ENCODE results near the gene TMEM53. TPM values are rescaled to one million over a fixed set of nuclear protein-coding genes. Genes with fewer than 3 reads are reported as not detected.
"Not testable (repeated sequence)": the region's sequence is repeated elsewhere in the genome, so short reads cannot be mapped to it uniquely, and the experiment has no call there.

Gene TMEM53
- total RNA-seq, 1 donor from 2014 or later, result 4.5 TPM

DNA sequence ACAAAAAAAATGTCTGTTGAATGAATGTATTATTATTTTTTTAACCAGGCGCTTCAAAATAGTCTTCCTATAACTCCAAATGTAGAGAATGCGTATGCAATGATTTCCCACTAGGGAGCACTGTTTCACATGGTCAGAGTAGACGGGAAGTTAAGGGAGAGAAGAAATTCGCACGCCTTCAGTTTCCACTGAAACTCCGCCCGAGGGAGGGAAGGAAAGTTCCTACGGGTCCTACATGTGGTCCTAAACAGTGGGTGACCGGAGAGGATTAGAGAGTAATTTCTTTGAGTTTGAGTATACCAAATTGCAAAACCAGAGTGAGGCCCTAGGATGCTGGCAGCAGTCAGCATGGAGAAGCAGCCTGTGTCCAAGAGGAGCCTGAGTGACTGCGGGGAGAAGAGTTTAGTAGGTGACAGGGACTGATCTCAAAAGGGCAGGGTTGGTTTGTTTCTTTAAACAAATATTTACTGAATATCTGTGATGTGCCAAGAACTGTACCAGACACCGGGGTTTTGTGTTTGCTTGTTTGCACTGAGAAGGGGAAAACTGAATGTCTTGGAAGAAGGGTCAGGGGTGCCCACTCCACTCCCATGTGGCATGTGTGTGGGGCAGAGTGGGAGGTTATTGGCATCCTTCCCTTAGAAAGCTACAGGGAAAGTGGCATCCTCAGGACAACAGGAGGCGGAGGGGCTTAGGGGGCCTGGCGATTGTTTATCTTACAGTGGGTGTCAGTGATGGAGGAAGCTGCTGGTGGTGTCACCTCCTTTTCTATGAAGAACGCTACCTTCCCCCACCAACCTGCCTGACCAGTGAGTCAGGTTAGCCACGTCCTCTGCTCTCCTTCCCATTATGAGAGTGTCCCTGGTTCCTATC, 33.9 kb upstream of the TMEM53 start:
- no peaks in the 10 kb centered on the region for H3K9me3 Mint-ChIP-seq
- intact Hi-C loops (cut with micrococcal nuclease), result no loop called here
- H3K4me3 Mint-ChIP-seq, result peak overlapping the region; percentile 72
- H3K36me3 Mint-ChIP-seq (ENCODE audit: low read depth), result no peaks in the 10 kb centered on the region
- H3K4me1 Mint-ChIP-seq, result peaks cover 13% of the 10 kb centered on the region
- peaks cover 11% of the 10 kb centered on the region for H3K27me3 Mint-ChIP-seq
- H3K27ac Mint-ChIP-seq, result peak overlapping the region; percentile 49
- peak; percentile 84 for DNase-seq

DNA sequence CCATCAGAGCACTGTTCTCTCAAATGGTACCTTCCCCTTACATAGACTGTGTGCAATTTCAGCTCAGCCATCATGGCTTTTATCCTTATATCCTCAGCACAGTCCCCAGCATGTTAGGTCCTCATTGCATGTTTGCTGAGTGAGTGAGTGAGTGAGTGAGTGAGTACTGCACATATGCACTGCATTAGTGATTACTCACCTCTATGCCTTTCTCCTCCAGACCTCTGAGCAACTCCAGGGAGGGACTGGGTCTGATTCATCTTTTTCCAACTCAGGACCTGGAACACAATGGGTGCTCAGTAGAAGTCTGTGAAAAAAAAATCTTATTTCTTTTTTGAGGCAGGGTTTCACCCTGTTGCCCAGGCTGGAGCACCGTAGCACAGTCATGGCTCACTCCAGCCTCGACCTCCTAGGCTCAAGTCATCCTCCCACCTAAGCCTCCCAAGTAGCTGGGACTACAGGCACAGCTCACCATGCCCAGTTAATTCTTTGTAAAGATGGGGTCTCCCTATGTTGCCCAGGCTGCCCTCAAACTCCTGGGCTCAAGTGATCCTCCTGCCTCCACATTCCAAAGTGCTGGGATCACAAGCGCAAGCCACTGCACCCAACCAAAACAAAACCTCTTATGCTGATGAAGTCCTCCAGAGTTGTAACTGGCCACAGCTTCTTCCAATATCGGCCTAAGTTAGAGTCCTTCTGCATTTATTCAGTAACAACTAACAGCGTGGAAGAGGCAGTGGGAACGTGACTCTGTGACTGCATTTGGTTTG, 33.0 kb upstream of the TMEM53 start:
- Mint-ChIP-seq H3K9me3 (no peaks in the 10 kb centered on the region), H3K4me1 (peaks cover 13% of the 10 kb centered on the region), H3K36me3 (ENCODE audit: low read depth) (no peaks in the 10 kb centered on the region), H3K4me3 (no peak overlapping the region), H3K27ac (no peak overlapping the region), H3K27me3 (peaks cover 11% of the 10 kb centered on the region)
- DNase-seq, result no peak
- intact Hi-C loops (cut with micrococcal nuclease), result no loop called here

DNA sequence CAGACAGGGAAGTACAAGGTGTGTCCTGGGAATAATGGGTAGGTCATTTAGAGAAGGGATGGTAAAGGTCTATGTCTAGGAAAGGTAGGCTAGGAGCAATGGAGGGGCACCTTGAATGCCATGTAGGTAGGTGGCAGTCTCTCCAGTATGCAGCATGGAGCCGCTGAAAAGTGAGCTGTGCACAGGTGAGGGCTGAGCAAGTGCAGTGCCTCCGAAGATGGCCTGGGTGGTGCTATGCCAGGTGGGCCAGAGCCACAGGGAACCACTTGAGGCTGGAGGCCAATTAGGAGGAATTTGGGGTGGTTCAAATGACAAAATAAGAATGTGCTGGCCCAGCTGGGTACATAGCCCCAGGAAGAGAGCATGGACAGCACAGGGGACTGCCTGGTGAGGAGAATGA, 31.7 kb upstream of the TMEM53 start:
- Mint-ChIP-seq H3K4me3 (no peak overlapping the region), H3K4me1 (peaks cover 13% of the 10 kb centered on the region), H3K9me3 (no peaks in the 10 kb centered on the region), H3K27ac (no peak overlapping the region), H3K36me3 (ENCODE audit: low read depth) (no peaks in the 10 kb centered on the region), H3K27me3 (peaks cover 4% of the 10 kb centered on the region)
- DNase-seq, result no peak
- intact Hi-C loops (cut with micrococcal nuclease), result no loop called here

DNA sequence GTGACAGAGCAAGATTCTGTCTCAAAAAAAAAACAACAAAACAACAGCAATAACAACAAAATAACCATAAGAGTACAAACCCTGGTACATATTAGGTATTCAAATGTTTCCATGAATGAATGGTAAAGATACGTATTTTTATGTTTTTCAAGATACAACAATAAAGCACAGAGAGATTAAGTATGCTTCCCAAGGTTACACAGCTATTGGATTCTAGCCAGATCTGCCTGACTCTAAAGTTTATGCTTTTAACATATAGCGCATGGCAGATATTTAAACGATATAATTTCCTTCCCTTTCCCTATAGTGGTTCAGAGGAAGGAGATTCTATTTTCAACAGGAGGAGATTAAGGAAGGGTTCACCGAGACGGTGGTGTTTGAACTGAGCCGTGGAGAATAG, 31.2 kb upstream of the TMEM53 start:
- DNase-seq, result no peak
- intact Hi-C loops (cut with micrococcal nuclease), result no loop called here
- Mint-ChIP-seq H3K36me3 (ENCODE audit: low read depth) (no peaks in the 10 kb centered on the region), H3K27ac (no peak overlapping the region), H3K9me3 (no peaks in the 10 kb centered on the region), H3K4me1 (peaks cover 13% of the 10 kb centered on the region), H3K27me3 (no peaks in the 10 kb centered on the region), H3K4me3 (no peak overlapping the region)

DNA sequence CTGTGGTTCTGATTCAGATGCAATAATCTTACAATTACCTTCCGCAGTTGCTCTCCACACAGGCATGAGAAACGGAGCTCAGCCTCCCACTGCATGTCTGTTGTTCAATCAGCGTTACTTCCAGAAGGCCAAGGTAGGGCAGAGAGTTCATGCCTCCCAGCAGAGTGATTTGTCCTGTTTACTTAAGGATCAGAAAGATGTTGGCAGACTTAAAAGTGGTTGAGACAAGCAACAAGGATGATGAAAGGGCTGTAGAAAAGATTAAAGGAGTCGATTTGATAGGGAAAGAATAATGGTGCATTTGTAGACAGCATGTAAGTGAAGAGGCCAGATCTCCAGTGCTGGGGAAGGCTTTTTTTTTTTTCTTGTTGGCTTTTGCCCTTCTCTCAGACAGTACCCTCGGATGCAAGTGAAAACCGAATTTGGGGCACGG, 26.9 kb upstream of the TMEM53 start:
- H3K4me3 Mint-ChIP-seq, result no peak overlapping the region
- no peak overlapping the region for H3K27ac Mint-ChIP-seq
- no peaks in the 10 kb centered on the region for H3K27me3 Mint-ChIP-seq
- DNase-seq, result no peak
- intact Hi-C loops (cut with micrococcal nuclease), result no loop called here
- no peaks in the 10 kb centered on the region for H3K9me3 Mint-ChIP-seq
- no peaks in the 10 kb centered on the region for H3K36me3 Mint-ChIP-seq (ENCODE audit: low read depth)
- peaks cover 10% of the 10 kb centered on the region for H3K4me1 Mint-ChIP-seq

DNA sequence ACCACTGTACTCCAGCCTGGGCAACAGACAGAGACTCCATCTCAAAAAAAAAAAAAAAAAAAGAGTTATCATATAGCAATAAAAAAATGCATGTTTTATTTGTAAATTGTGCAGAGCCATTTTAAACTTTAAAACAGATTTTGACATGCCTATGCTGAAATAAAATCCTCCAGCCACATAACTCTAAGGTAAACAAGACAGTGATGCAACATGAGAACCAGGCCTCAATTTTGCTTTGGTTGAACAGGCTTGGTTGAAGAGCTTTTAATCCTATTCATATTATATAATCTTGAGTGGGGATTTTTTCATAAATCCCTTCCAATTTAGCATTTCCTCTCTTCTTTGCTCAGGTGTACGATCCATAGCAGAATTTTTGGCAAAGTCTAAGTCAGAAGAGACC, 26.3 kb upstream of the TMEM53 start:
- H3K4me3 Mint-ChIP-seq, result no peak overlapping the region

DNA sequence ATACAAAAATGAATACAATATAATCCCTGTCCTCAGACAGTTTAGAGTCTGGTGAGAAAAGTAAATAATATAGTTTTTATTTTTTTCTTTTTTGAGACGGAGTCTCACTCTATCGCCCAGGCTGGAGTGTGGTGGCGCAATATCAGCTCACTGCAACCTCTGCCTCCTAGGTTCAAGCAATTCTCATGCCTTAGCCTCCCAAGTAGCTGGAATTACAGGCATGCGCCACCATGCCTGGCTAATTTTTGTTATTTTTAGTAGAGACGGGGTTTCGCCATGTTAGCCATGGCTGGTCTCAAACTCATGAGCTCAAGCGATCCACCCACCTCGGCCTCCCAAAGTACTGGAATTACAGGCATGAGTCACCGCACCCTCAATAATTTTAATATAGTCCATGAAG, 25.1 kb upstream of the TMEM53 start:
- H3K4me1 Mint-ChIP-seq; intact Hi-C loops (cut with micrococcal nuclease); H3K4me3 Mint-ChIP-seq; H3K9me3 Mint-ChIP-seq; H3K36me3 Mint-ChIP-seq (ENCODE audit: low read depth); H3K27ac Mint-ChIP-seq; H3K27me3 Mint-ChIP-seq; DNase-seq: not testable (repeated sequence)

More for the DNA sequence above, 26.3 kb upstream of the TMEM53 start:
- Mint-ChIP-seq H3K27me3 (no peaks in the 10 kb centered on the region), H3K9me3 (no peaks in the 10 kb centered on the region), H3K36me3 (ENCODE audit: low read depth) (no peaks in the 10 kb centered on the region), H3K27ac (no peak overlapping the region), H3K4me1 (peaks cover 10% of the 10 kb centered on the region)
- no peak for DNase-seq
- intact Hi-C loops (cut with micrococcal nuclease), result no loop called here

DNA sequence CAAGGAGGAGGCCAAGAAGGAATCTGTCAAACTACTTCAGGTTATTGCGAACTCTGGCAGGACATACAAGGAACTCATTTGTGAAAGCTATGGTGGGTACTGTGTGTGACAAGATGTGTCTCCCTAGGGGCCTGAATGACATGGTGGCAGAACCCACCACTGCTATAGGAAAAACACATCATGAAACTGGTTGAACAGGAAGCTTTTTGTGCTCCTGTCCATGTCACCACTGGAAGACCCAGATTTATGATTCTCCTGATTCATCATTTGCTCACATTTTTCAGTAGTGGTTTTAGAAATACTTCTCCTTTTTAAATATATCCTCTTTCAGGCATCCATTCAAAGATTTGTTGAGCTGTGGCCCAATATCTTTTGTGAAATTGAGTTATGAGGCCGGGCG, 23.9 kb upstream of the TMEM53 start:
- Mint-ChIP-seq H3K4me3 (no peak overlapping the region), H3K27me3 (no peaks in the 10 kb centered on the region), H3K27ac (no peak overlapping the region), H3K9me3 (no peaks in the 10 kb centered on the region), H3K36me3 (ENCODE audit: low read depth) (no peaks in the 10 kb centered on the region), H3K4me1 (peaks cover 15% of the 10 kb centered on the region)
- intact Hi-C loops (cut with micrococcal nuclease), result no loop called here
- no peak for DNase-seq

DNA sequence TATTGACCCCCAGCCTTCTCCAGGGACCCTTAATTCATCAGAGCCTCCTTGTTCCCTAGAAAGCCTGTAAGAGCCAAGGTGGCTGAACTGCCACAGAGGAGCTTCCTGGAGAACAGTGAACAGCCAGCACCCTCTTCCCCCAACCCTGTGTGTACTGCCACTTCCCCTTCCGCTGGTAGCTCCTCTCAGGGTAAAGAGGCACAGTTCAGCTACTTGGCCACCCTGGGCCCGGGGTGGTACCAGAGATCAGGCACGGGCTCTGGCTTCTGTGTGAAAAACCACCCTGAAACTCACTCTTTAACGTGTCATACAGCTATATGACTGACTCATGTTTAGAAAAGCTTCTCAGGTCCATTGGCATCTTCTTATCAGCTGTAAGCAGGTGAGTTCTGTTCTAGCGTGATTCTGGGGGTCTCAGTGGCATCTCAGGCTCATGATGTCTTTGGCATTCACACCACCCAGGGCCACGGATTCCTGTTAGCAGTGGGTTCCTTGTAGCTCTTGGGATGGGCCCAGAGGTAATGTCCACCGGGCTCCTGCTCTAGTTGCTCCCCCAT, 22.6 kb upstream of the TMEM53 start:
- peak; percentile 76 for DNase-seq
- H3K9me3 Mint-ChIP-seq, result no peaks in the 10 kb centered on the region
- H3K27ac Mint-ChIP-seq, result peak overlapping the region; percentile 76
- H3K27me3 Mint-ChIP-seq, result no peaks in the 10 kb centered on the region
- peak overlapping the region; percentile 39 for H3K4me3 Mint-ChIP-seq
- no peaks in the 10 kb centered on the region for H3K36me3 Mint-ChIP-seq (ENCODE audit: low read depth)
- intact Hi-C loops (cut with micrococcal nuclease), result no loop called here
- peaks cover 16% of the 10 kb centered on the region for H3K4me1 Mint-ChIP-seq

DNA sequence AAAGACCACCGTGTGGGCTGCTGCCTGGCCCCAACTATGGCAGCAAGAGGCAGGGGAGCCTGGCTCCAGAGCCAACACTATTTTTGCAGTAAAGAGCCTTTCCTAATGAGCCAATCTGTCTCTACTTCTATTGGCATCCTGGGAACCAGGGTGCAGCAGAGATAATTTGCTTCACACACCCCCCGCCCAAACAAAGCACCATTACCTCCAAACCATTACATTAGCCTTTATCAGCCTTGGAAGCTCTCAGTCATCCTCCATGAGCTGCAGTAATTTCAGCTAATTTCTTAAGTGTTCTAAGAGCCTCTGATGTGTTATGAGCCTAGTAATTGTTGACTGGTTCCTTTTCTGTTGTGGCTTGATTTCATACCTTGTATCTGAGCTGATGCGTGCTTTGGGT, 21.8 kb upstream of the TMEM53 start:
- peaks cover 3% of the 10 kb centered on the region for H3K27me3 Mint-ChIP-seq
- intact Hi-C loops (cut with micrococcal nuclease), result no loop called here
- peaks cover 20% of the 10 kb centered on the region for H3K4me1 Mint-ChIP-seq
- no peak for DNase-seq
- no peaks in the 10 kb centered on the region for H3K9me3 Mint-ChIP-seq
- H3K36me3 Mint-ChIP-seq (ENCODE audit: low read depth), result no peaks in the 10 kb centered on the region
- no peak overlapping the region for H3K4me3 Mint-ChIP-seq
- peak overlapping the region; percentile 76 for H3K27ac Mint-ChIP-seq

DNA sequence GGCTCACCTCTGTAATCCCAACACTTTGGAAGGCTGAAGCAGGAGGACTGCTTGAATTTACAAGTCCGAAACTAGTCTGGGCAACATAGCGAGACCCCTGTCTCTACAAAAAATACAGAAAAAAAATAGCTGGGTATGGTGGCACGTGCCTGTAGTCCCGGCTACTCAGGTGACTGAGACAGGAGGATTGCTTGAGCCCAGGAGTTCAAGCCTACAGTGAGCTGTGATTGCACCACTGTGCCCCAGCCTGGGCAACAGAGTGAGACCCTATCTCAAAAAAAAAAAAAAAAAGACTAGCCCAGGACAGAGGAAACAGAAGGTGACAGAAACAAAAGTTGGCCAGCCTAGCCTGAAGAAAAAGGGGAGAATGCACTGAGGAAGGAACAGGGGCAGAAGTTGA, 21.4 kb upstream of the TMEM53 start:
- H3K27me3 Mint-ChIP-seq, result peaks cover 3% of the 10 kb centered on the region
- intact Hi-C loops (cut with micrococcal nuclease), result no loop called here
- no peak for DNase-seq
- H3K9me3 Mint-ChIP-seq, result no peaks in the 10 kb centered on the region
- no peak overlapping the region for H3K4me3 Mint-ChIP-seq
- no peak overlapping the region for H3K27ac Mint-ChIP-seq
- no peaks in the 10 kb centered on the region for H3K36me3 Mint-ChIP-seq (ENCODE audit: low read depth)
- H3K4me1 Mint-ChIP-seq, result peaks cover 20% of the 10 kb centered on the region

DNA sequence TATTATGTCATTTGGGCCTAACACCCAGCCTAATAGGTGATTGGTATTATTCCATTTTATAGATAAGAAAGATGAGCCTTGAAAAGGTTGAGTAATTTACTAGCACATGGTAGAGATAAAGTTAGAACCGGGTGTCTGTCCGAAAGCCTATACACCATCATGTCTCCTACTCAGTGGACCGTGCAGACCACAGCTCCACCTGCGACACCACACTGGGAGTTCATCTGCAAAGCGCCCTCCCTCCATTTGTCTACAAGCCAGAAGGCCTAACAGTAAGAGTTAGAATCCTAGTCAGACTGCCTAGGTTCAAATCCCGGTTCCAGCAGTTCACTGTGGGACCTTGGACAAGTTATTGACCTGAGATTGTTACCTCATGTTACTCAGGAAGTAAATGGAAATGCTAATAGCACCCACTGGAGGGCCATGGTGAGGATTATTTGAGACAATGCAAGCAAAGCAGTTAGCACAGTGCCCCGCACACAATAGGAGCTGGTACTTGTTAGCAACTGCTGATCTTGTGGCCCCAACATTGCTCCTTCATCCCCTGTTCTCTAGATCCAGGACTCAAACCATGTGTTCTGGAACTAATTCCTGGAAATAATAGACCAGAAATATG, 20.7 kb upstream of the TMEM53 start:
- no peaks in the 10 kb centered on the region for H3K9me3 Mint-ChIP-seq
- H3K27ac Mint-ChIP-seq, result no peak overlapping the region
- H3K4me3 Mint-ChIP-seq, result no peak overlapping the region

DNA sequence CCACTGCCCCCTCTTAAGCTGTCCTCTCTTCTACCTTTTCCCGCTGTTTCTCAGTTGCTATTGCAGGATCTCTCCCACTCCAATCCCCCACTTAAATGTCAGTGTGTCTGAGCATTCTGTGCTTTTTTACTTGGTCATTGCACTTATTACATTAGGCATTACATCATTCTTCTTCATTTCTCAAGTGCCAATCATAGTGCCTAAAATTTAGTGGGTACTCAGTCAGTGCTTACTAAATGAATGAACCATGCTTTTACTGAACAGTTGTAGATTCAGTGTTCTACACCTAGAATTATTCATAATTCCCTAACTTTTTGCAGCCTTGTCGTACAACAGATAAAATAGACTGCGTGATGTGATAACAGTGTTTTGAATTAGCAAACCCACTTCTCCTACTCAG, 19.6 kb upstream of the TMEM53 start:
- Mint-ChIP-seq H3K4me3 (no peak overlapping the region), H3K4me1 (peaks cover 20% of the 10 kb centered on the region), H3K9me3 (no peaks in the 10 kb centered on the region), H3K27ac (no peak overlapping the region), H3K36me3 (ENCODE audit: low read depth) (no peaks in the 10 kb centered on the region), H3K27me3 (peaks cover 5% of the 10 kb centered on the region)
- intact Hi-C loops (cut with micrococcal nuclease), result no loop called here
- no peak for DNase-seq

More for the DNA sequence above, 20.7 kb upstream of the TMEM53 start:
- peaks cover 5% of the 10 kb centered on the region for H3K27me3 Mint-ChIP-seq
- H3K36me3 Mint-ChIP-seq (ENCODE audit: low read depth), result no peaks in the 10 kb centered on the region
- no peak for DNase-seq
- peaks cover 20% of the 10 kb centered on the region for H3K4me1 Mint-ChIP-seq
- intact Hi-C loops (cut with micrococcal nuclease), result no loop called here

DNA sequence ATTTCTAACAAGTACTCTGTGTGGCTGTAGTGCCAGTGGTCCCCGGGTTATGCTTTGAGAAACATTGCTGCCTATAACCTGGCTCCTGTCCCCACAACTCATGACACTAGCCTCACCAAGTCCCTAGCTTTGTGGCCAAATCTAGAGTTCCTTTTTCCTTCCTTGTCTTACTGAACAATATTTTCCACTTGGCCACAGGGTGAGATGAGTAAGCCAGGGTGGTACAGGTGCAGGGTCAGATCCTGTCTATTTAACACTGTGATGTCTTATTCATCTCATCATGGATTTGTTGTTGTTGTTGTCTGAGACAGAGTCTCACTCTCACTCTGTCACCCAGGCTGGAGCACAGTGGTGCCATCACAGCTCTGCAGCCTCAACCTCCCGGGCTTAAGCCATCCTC, 18.9 kb upstream of the TMEM53 start:
- H3K4me1 Mint-ChIP-seq, result peaks cover 20% of the 10 kb centered on the region
- no peaks in the 10 kb centered on the region for H3K36me3 Mint-ChIP-seq (ENCODE audit: low read depth)
- intact Hi-C loops (cut with micrococcal nuclease), result no loop called here
- peak overlapping the region; percentile 52 for H3K27ac Mint-ChIP-seq
- no peak overlapping the region for H3K4me3 Mint-ChIP-seq
- no peak for DNase-seq
- H3K27me3 Mint-ChIP-seq, result peaks cover 5% of the 10 kb centered on the region
- H3K9me3 Mint-ChIP-seq, result no peaks in the 10 kb centered on the region
